GM12878 (cell line): ENCODE results near the gene ARMC2. TPM values are rescaled to one million over a fixed set of nuclear protein-coding genes. Genes with fewer than 3 reads are reported as not detected.

Experiments used
- BMI1 ChIP-seq: fragments of 450-650 bp; IDR thresholded peaks from 2 replicates; pipeline ENCODE4 v1.6.1; 2016; ENCODE audit warnings: mild to moderate bottlenecking, moderate library complexity, borderline replicate concordance
- CEBPB ChIP-seq, 2 experiments: fragments of 150-350 bp in 1 of 2; IDR thresholded peaks; 2 replicates each; pipeline ENCODE4 v1.6.1; 2012 to 2014; ENCODE audit warnings: low read depth in 2 of 2, low read length in 2 of 2, borderline replicate concordance in 1 of 2, inconsistent platforms in 1 of 2
- CREM ChIP-seq: IDR thresholded peaks from 2 replicates; pipeline ENCODE4 v1.6.1; 2014; ENCODE audit warnings: antibody characterized with exemption, low read depth
- FOXK2 ChIP-seq: fragments of 450-650 bp; IDR thresholded peaks from 2 replicates; pipeline ENCODE4 v1.6.1; 2017; ENCODE audit warnings: mild to moderate bottlenecking, moderate library complexity
- HDAC2 ChIP-seq: fragments of 200-600 bp; sonication (generic); IDR thresholded peaks from 2 replicates; pipeline ENCODE4 v1.6.1; 2017
- IKZF1 ChIP-seq: fragments of 450-650 bp; conservative IDR thresholded peaks from 2 replicates; pipeline ENCODE4 v1.6.1; 2017; ENCODE audit warnings: antibody characterized with exemption, mild to moderate bottlenecking
- MLLT1 ChIP-seq: fragments of 450-650 bp; IDR thresholded peaks from 2 replicates; pipeline ENCODE4 v1.6.1; 2016; ENCODE audit warnings: mild to moderate bottlenecking
- MTA2 ChIP-seq: fragments of 450-650 bp; IDR thresholded peaks from 2 replicates; pipeline ENCODE4 v1.6.1; 2016; ENCODE audit warnings: low read depth, mild to moderate bottlenecking, moderate library complexity
- PAX5 ChIP-seq: IDR thresholded peaks from 2 replicates; pipeline ENCODE4 v1.6.1; 2011; ENCODE audit warnings: low read depth, low read length, borderline replicate concordance
- PRDM15 ChIP-seq: fragments of 450-650 bp; formaldehyde crosslinking; IDR thresholded peaks from 2 replicates; pipeline ENCODE4 v1.4.0; 2020; ENCODE audit warnings: mild to moderate bottlenecking, moderate library complexity
- RAD51 ChIP-seq: fragments of 450-650 bp; IDR thresholded peaks from 2 replicates; pipeline ENCODE4 v1.6.1; 2016; ENCODE audit warnings: moderate library complexity, mild to moderate bottlenecking, inconsistent platforms
- RELB ChIP-seq: fragments of 450-650 bp; IDR thresholded peaks from 2 replicates; pipeline ENCODE4 v1.6.1; 2017; ENCODE audit warnings: low read depth, mild to moderate bottlenecking, moderate library complexity
- STAT1 ChIP-seq: fragments of 450-650 bp; conservative IDR thresholded peaks from 2 replicates; pipeline ENCODE4 v1.6.1; 2014; ENCODE audit warnings: antibody characterized with exemption, mild to moderate bottlenecking
- TBL1XR1 ChIP-seq: IDR thresholded peaks from 2 replicates; pipeline ENCODE4 v1.6.1; 2012; ENCODE audit warnings: low read depth, low read length, improper control_type of control experiment
- polyA plus RNA-seq, 11 experiments: library from polyadenylated mRNA; depleted of rRNA in 4 of 11; unstranded in 6 of 11; stranded (reverse) in 5 of 11; fragments of >200 nt; fragmentation: Nextera tagmentation in 4 of 11; fragmentation: Illumina TruSeq in 1 of 11; extraction: Ambion mirVana in 4 of 11; extraction: Trizol in 1 of 11; gene quantifications; 1 replicate in 1 of 11; 2 replicates in 10 of 11; pipeline versions ENCODE4 v1.2.1 to v1.2.3, GENCODE V29; 2011 to 2016; ENCODE audit warnings: inconsistent platforms in 2 of 11, missing spikeins in 2 of 11, low read depth in 1 of 11
- total RNA-seq, 4 experiments: library from RNA; depleted of rRNA in 3 of 4; stranded (reverse); fragments of >200 nt in 3 of 4; fragmentation: Illumina TruSeq in 1 of 4; extraction: Trizol in 1 of 4; gene quantifications; 2 replicates each; pipeline versions ENCODE4 v1.2.1 to v1.2.3, GENCODE V29; 2013 to 2021
- TF ChIP-seq, protein P1 (sequence below): fragments of 450-650 bp; IDR thresholded peaks from 2 replicates; pipeline ENCODE4 v1.6.1; 2016; ENCODE audit warnings: mild to moderate bottlenecking
- TF ChIP-seq, protein P2 (sequence below): IDR thresholded peaks from 2 replicates; pipeline ENCODE4 v1.6.1; 2011; ENCODE audit warnings: mild to moderate bottlenecking, low read depth, low read length, moderate library complexity; ENCODE audit not compliant: insufficient replicate concordance
- TF ChIP-seq, protein P3 (sequence below): IDR thresholded peaks from 2 replicates; pipeline ENCODE4 v1.6.1; 2012; ENCODE audit warnings: mild to moderate bottlenecking, low read depth, low read length

Gene ARMC2
- total and polyA plus RNA-seq, 10 of the 15 experiments (the other 5 are each of a cell fraction or from before 2014, with no cell fraction given): 0.06 to 0.33 (median 0.21) TPM; not detected in 5

- TF ChIP-seq, protein P1, sequence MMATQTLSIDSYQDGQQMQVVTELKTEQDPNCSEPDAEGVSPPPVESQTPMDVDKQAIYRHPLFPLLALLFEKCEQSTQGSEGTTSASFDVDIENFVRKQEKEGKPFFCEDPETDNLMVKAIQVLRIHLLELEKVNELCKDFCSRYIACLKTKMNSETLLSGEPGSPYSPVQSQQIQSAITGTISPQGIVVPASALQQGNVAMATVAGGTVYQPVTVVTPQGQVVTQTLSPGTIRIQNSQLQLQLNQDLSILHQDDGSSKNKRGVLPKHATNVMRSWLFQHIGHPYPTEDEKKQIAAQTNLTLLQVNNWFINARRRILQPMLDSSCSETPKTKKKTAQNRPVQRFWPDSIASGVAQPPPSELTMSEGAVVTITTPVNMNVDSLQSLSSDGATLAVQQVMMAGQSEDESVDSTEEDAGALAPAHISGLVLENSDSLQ: peak; percentile 40; the same call in 1 of the 2 replicates
- TF ChIP-seq MTA2: peak; percentile 83
- TF ChIP-seq PAX5: 0 out of 2 replicates have a peak, but pooled peaks have one; percentile 54
- no peak for TF ChIP-seq HDAC2
- 0 out of 4 replicates have a peak, but pooled peaks of 1 of the 2 experiments have one; percentile 44 for TF ChIP-seq CEBPB (IDR thresholded peaks at IDR 0.05; ENCODE audit: borderline replicate concordance in 1 of 2, low read depth in 2 of 2, low read length in 2 of 2)
- TF ChIP-seq RELB: peak; percentile 63; the same call in 1 of the 2 replicates
- peak; percentile 50 for TF ChIP-seq IKZF1
- TF ChIP-seq TBL1XR1: peak; percentile 84
- TF ChIP-seq, protein P2, sequence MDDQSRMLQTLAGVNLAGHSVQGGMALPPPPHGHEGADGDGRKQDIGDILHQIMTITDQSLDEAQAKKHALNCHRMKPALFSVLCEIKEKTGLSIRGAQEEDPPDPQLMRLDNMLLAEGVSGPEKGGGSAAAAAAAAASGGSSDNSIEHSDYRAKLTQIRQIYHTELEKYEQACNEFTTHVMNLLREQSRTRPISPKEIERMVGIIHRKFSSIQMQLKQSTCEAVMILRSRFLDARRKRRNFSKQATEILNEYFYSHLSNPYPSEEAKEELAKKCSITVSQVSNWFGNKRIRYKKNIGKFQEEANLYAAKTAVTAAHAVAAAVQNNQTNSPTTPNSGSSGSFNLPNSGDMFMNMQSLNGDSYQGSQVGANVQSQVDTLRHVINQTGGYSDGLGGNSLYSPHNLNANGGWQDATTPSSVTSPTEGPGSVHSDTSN: no peak
- TF ChIP-seq, protein P3, sequence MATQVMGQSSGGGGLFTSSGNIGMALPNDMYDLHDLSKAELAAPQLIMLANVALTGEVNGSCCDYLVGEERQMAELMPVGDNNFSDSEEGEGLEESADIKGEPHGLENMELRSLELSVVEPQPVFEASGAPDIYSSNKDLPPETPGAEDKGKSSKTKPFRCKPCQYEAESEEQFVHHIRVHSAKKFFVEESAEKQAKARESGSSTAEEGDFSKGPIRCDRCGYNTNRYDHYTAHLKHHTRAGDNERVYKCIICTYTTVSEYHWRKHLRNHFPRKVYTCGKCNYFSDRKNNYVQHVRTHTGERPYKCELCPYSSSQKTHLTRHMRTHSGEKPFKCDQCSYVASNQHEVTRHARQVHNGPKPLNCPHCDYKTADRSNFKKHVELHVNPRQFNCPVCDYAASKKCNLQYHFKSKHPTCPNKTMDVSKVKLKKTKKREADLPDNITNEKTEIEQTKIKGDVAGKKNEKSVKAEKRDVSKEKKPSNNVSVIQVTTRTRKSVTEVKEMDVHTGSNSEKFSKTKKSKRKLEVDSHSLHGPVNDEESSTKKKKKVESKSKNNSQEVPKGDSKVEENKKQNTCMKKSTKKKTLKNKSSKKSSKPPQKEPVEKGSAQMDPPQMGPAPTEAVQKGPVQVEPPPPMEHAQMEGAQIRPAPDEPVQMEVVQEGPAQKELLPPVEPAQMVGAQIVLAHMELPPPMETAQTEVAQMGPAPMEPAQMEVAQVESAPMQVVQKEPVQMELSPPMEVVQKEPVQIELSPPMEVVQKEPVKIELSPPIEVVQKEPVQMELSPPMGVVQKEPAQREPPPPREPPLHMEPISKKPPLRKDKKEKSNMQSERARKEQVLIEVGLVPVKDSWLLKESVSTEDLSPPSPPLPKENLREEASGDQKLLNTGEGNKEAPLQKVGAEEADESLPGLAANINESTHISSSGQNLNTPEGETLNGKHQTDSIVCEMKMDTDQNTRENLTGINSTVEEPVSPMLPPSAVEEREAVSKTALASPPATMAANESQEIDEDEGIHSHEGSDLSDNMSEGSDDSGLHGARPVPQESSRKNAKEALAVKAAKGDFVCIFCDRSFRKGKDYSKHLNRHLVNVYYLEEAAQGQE: no peak
- TF ChIP-seq FOXK2: no peak
- TF ChIP-seq BMI1: peak; percentile 15; the same call in 1 of the 2 replicates
- peak; percentile 70 for TF ChIP-seq MLLT1
- TF ChIP-seq RAD51: peak; percentile 46; the same call in 1 of the 2 replicates
- no peak for TF ChIP-seq PRDM15
- TF ChIP-seq STAT1: no peak
- peak; percentile 38; the same call in 1 of the 2 replicates for TF ChIP-seq CREM
These were observed 56.5 kb downstream of the ARMC2 start (continued) for GRCh38 chr6:108904741-108905140.
